ENCODE results near the gene INTU.
"Not testable (repeated sequence)": the region's sequence is repeated elsewhere in the genome, so short reads cannot be mapped to it uniquely, and the experiment has no call there.

The INTU gene

GRCh38 chr4:127643791-127644190 is 11.0 kb downstream of the INTU start:
- DNase-seq (ENCODE audit: low read depth) = no peak

- DNase-seq (ENCODE audit: low read depth) = no peak
Observed at GRCh38 chr4:127648061-127648460, 15.3 kb downstream of the INTU start.

- not testable (repeated sequence) for DNase-seq (ENCODE audit: low read depth)
Observed at GRCh38 chr4:127655590-127655989, 22.8 kb downstream of the INTU start.

GRCh38 chr4:127656047-127656680 is 23.4 kb downstream of the INTU start:
- DNase-seq (ENCODE audit: low read depth) = no peak

GRCh38 chr4:127660284-127660885 is 27.6 kb downstream of the INTU start:
- DNase-seq (ENCODE audit: low read depth) = no peak

- DNase-seq (ENCODE audit: low read depth) = no peak
Observed at GRCh38 chr4:127667116-127667515, 34.4 kb downstream of the INTU start.

GRCh38 chr4:127667772-127668171 is 35.0 kb downstream of the INTU start:
- DNase-seq (ENCODE audit: low read depth) = no peak

GRCh38 chr4:127668770-127669169 is 36.0 kb downstream of the INTU start:
- no peak for DNase-seq (ENCODE audit: low read depth)

GRCh38 chr4:127669691-127670090 is 36.9 kb downstream of the INTU start:
- no peak for DNase-seq (ENCODE audit: low read depth)

GRCh38 chr4:127672111-127672510 is 39.4 kb downstream of the INTU start:
- no peak for DNase-seq (ENCODE audit: low read depth)

GRCh38 chr4:127685292-127685691 is 52.5 kb downstream of the INTU start:
- no peak for DNase-seq (ENCODE audit: low read depth)

GRCh38 chr4:127686658-127687057 is 53.9 kb downstream of the INTU start:
- DNase-seq (ENCODE audit: low read depth) = no peak

- no peak for DNase-seq (ENCODE audit: low read depth)
Observed at GRCh38 chr4:127687580-127687979, 54.8 kb downstream of the INTU start.

- DNase-seq (ENCODE audit: low read depth) = no peak
Observed at GRCh38 chr4:127698789-127699200, 66.0 kb downstream of the INTU start.

GRCh38 chr4:127708985-127709384 is 76.2 kb downstream of the INTU start:
- DNase-seq (ENCODE audit: low read depth) = no peak

GRCh38 chr4:127709456-127709855 is 76.7 kb downstream of the INTU start:
- no peak for DNase-seq (ENCODE audit: low read depth)

GRCh38 chr4:127730142-127730913 is 97.6 kb downstream of the INTU start, which contains the start of gene SLC25A31:
Gene SLC25A31 (plus strand): TSS chr4:127730400. CDS start chr4:127730546, 146 bp downstream.
- no peak for DNase-seq (ENCODE audit: low read depth)

- no peak for DNase-seq (ENCODE audit: low read depth)
Observed at GRCh38 chr4:127731406-127731805, 98.6 kb downstream of the INTU start.

GRCh38 chr4:127732623-127733328 is 100.0 kb downstream of the INTU start:
- DNase-seq (ENCODE audit: low read depth) = no peak

GRCh38 chr4:127734976-127735375 is 102.2 kb downstream of the INTU start:
- DNase-seq (ENCODE audit: low read depth) = no peak

- DNase-seq (ENCODE audit: low read depth) = no peak
Observed at GRCh38 chr4:127737295-127737694, 104.5 kb downstream of the INTU start.

GRCh38 chr4:127741247-127741646 is 108.5 kb downstream of the INTU start:
- no peak for DNase-seq (ENCODE audit: low read depth)

GRCh38 chr4:127747883-127748282 is 115.1 kb downstream of the INTU start:
- DNase-seq (ENCODE audit: low read depth) = no peak
